Epithelial cell of esophagus (primary cell): ENCODE data around the gene SMYD3.

Experiments
- DNase-seq: peaks from one replicate; pipeline ENCODE4 v3.0.0; 2010; ENCODE audit warnings: low read depth
- H3K4me3 ChIP-seq: 2 replicates; pipeline ENCODE4 v1.5.1; 2011; ENCODE audit warnings: mild to moderate bottlenecking, low read length, control low read depth
- TF ChIP-seq, protein P1 (sequence below): IDR thresholded peaks from 2 replicates; pipeline ENCODE4 v1.5.1; 2011; ENCODE audit warnings: low read depth, mild to moderate bottlenecking, low read length, control low read depth, inconsistent platforms; ENCODE audit not compliant: insufficient read depth; ENCODE audit errors: missing control alignments

SMYD3 gene

DNA sequence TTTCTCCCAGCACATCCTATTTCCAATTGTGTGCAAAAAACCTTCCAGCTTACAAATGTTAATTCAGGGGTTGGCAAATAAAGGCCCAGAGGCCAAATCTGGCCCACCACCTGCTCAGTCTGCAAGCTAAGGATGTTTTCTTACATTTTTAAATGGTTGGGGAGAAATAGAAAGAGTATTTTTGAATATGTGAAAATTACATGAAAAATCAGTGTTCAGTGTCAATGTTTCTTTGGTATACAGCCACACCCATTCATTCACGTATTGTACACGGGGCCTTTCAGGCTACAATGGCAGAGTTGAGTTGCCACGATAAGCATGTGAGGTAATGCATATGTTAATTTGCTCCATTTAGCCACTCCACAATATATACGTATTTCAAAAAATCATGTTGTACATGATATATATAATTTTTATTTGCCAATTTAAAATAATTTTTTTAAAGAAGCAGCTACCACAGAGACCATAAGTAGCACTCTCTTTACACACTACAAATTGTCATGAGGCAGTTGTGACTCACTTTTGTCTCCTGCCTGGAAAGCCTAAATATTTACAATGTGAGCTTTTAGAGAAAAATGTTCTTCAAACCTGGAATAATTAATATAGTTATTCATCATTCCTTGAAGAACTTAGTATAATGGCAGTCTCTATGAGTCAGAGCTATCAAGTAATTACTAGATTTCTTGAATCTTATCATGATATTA lies 189.6 kb downstream of the SMYD3 start:
- no peak overlapping the region for H3K4me3 ChIP-seq
- peak; percentile 45 for DNase-seq
- TF ChIP-seq, protein P1, sequence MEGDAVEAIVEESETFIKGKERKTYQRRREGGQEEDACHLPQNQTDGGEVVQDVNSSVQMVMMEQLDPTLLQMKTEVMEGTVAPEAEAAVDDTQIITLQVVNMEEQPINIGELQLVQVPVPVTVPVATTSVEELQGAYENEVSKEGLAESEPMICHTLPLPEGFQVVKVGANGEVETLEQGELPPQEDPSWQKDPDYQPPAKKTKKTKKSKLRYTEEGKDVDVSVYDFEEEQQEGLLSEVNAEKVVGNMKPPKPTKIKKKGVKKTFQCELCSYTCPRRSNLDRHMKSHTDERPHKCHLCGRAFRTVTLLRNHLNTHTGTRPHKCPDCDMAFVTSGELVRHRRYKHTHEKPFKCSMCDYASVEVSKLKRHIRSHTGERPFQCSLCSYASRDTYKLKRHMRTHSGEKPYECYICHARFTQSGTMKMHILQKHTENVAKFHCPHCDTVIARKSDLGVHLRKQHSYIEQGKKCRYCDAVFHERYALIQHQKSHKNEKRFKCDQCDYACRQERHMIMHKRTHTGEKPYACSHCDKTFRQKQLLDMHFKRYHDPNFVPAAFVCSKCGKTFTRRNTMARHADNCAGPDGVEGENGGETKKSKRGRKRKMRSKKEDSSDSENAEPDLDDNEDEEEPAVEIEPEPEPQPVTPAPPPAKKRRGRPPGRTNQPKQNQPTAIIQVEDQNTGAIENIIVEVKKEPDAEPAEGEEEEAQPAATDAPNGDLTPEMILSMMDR: no peak

DNA sequence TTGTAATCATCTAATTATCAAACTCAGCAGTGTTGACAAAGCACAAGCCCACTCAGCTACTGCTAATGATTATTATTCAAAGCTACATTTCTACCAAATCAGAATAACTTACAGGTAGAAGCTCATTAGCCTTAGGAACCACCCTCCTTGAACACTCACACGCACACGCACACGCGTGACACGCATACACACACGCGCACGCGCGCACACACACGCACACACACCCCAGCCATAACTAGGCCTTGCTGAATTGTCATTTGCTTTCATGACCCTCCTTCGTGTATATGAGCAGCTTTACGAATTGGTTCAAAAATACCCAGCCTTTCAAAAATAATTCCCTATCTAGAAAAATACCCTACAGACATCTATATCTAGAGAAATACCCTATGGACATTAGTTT lies 195.6 kb downstream of the SMYD3 start:
- no peak overlapping the region for H3K4me3 ChIP-seq
- TF ChIP-seq, protein P1: no peak
- DNase-seq: no peak

DNA sequence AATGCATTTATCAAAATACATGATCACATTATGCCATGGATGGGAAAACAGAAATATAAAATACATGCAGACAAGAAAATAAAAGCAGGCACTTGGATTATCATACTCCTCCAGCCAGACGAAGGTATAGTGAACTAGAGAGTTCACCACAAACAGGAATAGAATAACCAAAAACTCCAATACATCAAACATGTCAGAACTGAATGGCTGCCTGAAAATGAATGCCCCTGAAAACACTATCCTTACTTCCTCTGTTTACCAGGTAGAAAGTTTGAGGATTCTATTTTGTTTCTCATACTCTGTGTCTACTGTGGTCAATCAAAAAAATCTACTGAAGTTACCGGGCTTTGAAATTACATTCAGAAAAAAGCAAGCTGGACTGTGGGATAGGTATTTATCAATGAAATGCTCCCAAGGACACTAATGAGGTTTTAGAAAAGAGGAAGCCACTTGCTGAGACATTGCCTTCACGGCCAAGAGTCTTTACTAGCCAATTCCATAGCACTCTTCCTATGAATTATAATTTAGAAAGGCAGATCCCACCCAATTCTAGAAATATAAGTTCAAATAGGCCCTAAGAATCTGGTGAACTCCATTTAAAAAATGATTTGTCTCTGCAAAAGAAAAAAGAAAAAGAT lies 197.7 kb downstream of the SMYD3 start:
- TF ChIP-seq, protein P1: no peak
- H3K4me3 ChIP-seq: no peak overlapping the region
- DNase-seq: no peak

DNA sequence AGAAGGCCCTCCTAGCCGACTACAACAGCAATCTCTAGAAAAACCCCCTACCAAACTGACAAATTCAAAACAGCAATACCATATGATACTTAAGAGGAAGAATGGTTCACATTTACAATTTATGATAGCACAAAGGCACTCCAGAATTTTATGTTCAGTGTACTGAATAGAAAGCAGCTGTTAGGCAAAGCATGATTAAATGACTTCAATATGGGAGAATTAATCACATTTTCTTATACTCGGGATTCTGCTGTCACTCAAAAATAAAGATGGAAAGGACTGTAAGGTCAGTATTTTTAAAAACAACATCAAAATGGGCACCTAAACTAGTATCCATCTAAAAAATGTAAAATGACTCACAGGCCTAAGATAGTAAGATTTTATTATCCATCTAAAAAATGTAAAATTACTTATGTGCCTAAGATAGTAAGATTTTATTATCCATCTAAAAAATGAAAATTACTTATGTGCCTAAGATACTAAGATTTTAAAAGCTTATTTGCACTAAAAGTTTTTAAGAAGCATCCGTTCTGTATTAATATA lies 198.5 kb downstream of the SMYD3 start:
- no peak overlapping the region for H3K4me3 ChIP-seq
- no peak for DNase-seq
- TF ChIP-seq, protein P1: no peak

DNA sequence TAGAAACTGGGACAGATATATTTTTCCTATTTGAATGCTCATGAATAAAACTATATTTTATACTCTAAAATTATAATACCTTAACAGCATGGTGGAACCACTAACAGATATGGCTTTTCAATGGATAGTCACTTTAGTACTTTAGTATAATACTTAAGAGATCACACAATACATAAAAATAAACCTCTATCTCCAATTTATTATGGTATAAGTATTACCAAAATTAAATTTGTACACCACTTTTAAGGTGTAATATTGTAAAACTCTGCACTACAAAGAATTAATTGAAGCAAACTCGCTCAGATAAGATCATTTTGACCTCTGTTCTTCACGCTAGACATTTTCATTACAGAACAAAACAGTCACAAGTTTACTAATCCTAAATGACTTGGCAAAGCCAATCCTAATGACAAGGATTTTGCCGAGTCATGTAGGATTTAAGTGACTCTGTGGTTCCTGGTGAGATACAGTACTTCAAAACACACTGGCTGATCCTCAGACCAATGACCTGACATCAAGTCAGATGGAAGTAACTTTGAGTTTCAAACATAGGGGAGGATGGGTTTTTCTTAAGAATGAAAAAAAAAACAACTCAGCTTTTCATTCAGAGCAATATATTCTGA lies 200.6 kb downstream of the SMYD3 start:
- no peak overlapping the region for H3K4me3 ChIP-seq
- no peak for DNase-seq
- TF ChIP-seq, protein P1: no peak

DNA sequence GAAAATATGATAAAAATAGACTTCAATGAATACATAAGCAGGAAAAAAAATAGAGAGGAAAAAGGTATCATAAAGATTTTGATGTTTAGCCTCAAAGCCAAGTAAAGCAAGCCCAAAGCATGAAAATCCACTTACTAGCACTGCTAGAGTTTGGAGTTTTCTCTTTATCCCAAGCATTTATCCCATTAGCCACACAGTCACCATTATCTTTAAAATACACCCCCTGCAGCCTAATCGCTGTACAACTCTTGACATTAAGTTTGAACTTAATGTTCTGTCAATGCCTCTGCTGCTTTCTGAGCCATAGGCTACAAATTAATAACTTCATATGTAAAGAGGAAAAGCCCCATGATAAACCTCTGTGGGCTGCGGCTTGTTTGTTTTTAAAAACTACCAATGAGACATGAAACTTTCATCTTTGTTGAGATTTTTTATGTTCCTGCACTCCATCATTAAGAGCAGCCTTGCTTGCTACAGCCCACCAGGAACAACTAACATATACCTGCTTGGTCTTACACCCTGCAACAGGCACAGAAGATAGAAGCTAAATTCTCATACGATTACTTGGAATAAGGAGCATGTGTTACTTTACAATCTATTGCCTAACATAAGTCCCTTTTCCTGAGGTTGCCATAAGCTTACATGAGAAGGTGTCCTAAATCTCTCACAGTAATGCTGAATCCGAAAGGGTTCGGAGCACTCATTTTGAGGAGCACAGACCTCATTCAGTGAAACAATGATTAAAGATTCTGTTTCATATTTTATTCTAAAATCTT lies 202.4 kb downstream of the SMYD3 start:
- DNase-seq: no peak
- TF ChIP-seq, protein P1: no peak
- H3K4me3 ChIP-seq: no peak overlapping the region
